HUES48 (cell line): Measurements from ENCODE around the gene APEH.

Experiments used
- H3K27ac ChIP-seq: one replicate; pipeline ENCODE4 v1.7.0; 2013; ENCODE audit warnings: low read depth, low read length, inconsistent platforms
- H3K27me3 ChIP-seq: 2 replicates; pipeline ENCODE4 v1.6.1; 2013; ENCODE audit warnings: mild to moderate bottlenecking, low read length; ENCODE audit not compliant: control insufficient read depth, insufficient read depth
- H3K36me3 ChIP-seq: 2 replicates; pipeline ENCODE4 v1.6.1; 2013; ENCODE audit warnings: low read length; ENCODE audit not compliant: control insufficient read depth, insufficient read depth
- H3K4me1 ChIP-seq: 2 replicates; pipeline ENCODE4 v1.6.1; 2013; ENCODE audit warnings: mild to moderate bottlenecking, low read length; ENCODE audit not compliant: control insufficient read depth, insufficient read depth
- H3K4me3 ChIP-seq: 2 replicates; pipeline ENCODE4 v1.5.1; 2013; ENCODE audit warnings: mild to moderate bottlenecking, low read depth, low read length
- H3K9ac ChIP-seq: 2 replicates; pipeline ENCODE4 v1.6.1; 2013; ENCODE audit warnings: mild to moderate bottlenecking, low read depth, low read length, moderate library complexity
- H3K9me3 ChIP-seq: 2 replicates; pipeline ENCODE4 v1.6.1; 2013; ENCODE audit warnings: low read length; ENCODE audit not compliant: control insufficient read depth, insufficient read depth

Gene APEH

DNA sequence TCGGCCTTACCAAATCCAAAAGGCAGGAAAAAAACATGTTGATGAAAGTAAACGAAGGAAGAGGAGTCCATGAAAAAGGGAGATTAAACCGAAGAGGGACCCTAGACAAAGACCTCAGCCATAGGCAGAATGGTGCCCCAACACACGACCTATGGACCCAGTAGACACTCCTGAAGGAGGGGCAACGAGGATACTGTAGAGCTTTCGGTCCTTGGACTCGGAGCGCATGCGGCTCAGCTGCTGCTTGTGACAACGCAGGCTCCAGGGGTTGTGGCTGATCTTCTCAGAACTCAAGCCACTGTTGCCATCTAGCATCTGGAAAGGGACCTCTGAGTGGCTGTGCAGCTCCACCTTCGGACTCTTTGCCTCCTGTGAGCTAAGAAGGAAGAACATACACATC, 58.4 kb downstream of the APEH start:
- Histone ChIP-seq H3K4me3 (no peak overlapping the region), H3K9me3 (no peaks in the 10 kb centered on the region), H3K4me1 (no peaks in the 10 kb centered on the region), H3K9ac (no peak overlapping the region), H3K27me3 (no peaks in the 10 kb centered on the region), H3K27ac (no peak overlapping the region), H3K36me3 (peaks cover 69% of the 10 kb centered on the region)

DNA sequence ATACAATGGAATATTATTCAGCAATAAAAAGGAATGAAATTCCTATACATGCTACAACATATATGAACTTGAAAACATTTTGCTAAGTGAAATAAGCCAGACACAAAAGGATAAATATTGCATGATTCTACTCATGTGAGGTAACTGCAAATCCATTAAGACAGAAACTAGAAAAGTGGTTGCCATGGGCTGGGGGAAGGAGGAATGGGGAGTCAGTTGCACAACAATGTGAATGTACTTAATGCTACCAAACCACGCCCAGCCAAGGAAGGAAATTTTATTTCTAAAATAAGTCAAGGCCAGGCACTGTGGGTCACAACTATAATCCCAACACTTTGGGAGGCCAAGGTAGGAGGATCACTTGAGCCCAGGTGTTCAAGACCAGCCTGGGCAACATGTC, 59.4 kb downstream of the APEH start:
- Histone ChIP-seq H3K36me3 (peaks cover 70% of the 10 kb centered on the region), H3K4me3 (no peak overlapping the region)

More for the DNA sequence above, 59.4 kb downstream of the APEH start:
- Histone ChIP-seq H3K9ac (no peak overlapping the region), H3K4me1 (no peaks in the 10 kb centered on the region), H3K9me3 (no peaks in the 10 kb centered on the region), H3K27me3 (no peaks in the 10 kb centered on the region), H3K27ac (no peak overlapping the region)
